Endothelial cell (in vitro differentiated cells): Measurements from ENCODE around the gene FAM120A. TPM values are rescaled to one million over a fixed set of nuclear protein-coding genes. Genes with fewer than 3 reads are reported as not detected.

Experiments used
- DNase-seq: peaks from one replicate; pipeline ENCODE4 v3.0.0; 2021; ENCODE audit warnings: low spot score
- H3K27ac Mint-ChIP-seq: one replicate; pipeline ENCODE4 v1.8.0; 2021; ENCODE audit warnings: mixed read lengths, inconsistent platforms; ENCODE audit not compliant: unreplicated experiment
- H3K27me3 Mint-ChIP-seq: one replicate; pipeline ENCODE4 v1.8.0; 2021; ENCODE audit warnings: mild to moderate bottlenecking, moderate library complexity, mixed read lengths, inconsistent platforms; ENCODE audit not compliant: unreplicated experiment
- H3K36me3 Mint-ChIP-seq: one replicate; pipeline ENCODE4 v1.8.0; 2021; ENCODE audit warnings: mild to moderate bottlenecking, low read depth, mixed read lengths, inconsistent platforms; ENCODE audit not compliant: unreplicated experiment
- H3K4me1 Mint-ChIP-seq: one replicate; pipeline ENCODE4 v1.8.0; 2021; ENCODE audit warnings: mild to moderate bottlenecking, mixed read lengths, inconsistent platforms; ENCODE audit not compliant: unreplicated experiment
- H3K4me3 Mint-ChIP-seq: one replicate; pipeline ENCODE4 v1.8.0; 2021; ENCODE audit warnings: mild to moderate bottlenecking, mixed read lengths, inconsistent platforms; ENCODE audit not compliant: unreplicated experiment
- H3K9me3 Mint-ChIP-seq: one replicate; pipeline ENCODE4 v1.8.0; 2021; ENCODE audit warnings: mixed read lengths, inconsistent platforms; ENCODE audit not compliant: unreplicated experiment
- total RNA-seq: library from RNA; stranded (reverse); fragmentation: NEBNext Ultra II Directional; extraction: Animal tissue kit (Norgen Biotek cat#: 25700); gene quantifications from one replicate; pipeline ENCODE4 v1.2.1, GENCODE V29; 2021; ENCODE audit not compliant: unreplicated experiment
- TF ChIP-seq, protein P1 (sequence below): fragments of 200-600 bp; sonication (generic); IDR thresholded peaks from one replicate; pipeline ENCODE4 v1.5.0; 2021; ENCODE audit warnings: antibody characterized with exemption; ENCODE audit not compliant: unreplicated experiment

Gene FAM120A
- total RNA-seq, 1 donor from 2014 or later, result 56.1 TPM

- Mint-ChIP-seq H3K27me3 (no peaks in the 10 kb centered on the region), H3K27ac (no peak overlapping the region), H3K4me3 (no peak overlapping the region), H3K4me1 (peaks cover 12% of the 10 kb centered on the region), H3K36me3 (no peaks in the 10 kb centered on the region), H3K9me3 (no peaks in the 10 kb centered on the region)
- TF ChIP-seq, protein P1, sequence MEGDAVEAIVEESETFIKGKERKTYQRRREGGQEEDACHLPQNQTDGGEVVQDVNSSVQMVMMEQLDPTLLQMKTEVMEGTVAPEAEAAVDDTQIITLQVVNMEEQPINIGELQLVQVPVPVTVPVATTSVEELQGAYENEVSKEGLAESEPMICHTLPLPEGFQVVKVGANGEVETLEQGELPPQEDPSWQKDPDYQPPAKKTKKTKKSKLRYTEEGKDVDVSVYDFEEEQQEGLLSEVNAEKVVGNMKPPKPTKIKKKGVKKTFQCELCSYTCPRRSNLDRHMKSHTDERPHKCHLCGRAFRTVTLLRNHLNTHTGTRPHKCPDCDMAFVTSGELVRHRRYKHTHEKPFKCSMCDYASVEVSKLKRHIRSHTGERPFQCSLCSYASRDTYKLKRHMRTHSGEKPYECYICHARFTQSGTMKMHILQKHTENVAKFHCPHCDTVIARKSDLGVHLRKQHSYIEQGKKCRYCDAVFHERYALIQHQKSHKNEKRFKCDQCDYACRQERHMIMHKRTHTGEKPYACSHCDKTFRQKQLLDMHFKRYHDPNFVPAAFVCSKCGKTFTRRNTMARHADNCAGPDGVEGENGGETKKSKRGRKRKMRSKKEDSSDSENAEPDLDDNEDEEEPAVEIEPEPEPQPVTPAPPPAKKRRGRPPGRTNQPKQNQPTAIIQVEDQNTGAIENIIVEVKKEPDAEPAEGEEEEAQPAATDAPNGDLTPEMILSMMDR, result no peak
- DNase-seq, result no peak
Observed at GRCh38 chr9:93597142-93597706, 145.7 kb downstream of the FAM120A start.

DNA sequence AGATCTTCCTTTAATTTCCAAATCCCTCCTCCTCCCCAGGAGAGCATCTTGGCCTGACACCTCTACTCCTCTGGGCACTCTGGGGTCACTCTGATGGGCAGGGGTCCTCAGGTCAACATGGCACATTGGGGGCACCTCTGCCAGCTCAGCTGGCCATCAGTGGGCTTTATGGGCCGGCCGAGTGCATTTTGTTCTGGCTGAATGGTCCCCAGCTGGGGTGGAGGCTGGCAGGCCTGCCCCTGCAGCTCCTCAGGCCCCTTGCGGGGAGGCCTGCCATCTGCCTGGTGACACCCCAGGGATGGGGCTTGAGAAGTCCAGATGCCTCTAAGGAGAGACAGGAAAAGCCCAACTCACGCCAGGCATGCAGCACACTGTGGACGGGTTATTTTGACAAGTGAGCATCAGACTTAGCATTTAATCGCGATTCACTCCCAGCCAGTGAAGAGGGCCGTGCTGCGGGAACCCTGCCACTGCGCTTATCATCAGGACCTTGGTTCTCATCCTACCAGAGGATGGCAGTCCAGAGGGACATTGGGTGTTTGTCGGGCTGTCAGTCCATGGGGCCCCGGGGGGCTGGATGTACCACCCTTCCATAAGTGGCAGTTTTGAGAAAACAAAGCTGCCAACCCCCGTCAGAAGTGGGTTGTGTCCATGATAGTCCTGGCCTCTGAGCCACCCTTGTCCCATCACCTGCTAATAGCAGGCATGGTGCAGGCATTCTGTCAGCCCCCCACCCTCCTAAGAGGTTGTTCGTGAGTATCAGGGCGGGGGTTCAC is 146.6 kb downstream of the FAM120A start:
- no peaks in the 10 kb centered on the region for H3K27me3 Mint-ChIP-seq
- H3K27ac Mint-ChIP-seq, result no peak overlapping the region
- H3K36me3 Mint-ChIP-seq, result peaks cover 3% of the 10 kb centered on the region
- H3K4me3 Mint-ChIP-seq, result no peak overlapping the region
- DNase-seq, result no peak
- no peaks in the 10 kb centered on the region for H3K9me3 Mint-ChIP-seq
- H3K4me1 Mint-ChIP-seq, result peaks cover 12% of the 10 kb centered on the region
- TF ChIP-seq, protein P1, result no peak

- Mint-ChIP-seq H3K9me3 (no peaks in the 10 kb centered on the region), H3K4me3 (no peak overlapping the region), H3K4me1 (peaks cover 12% of the 10 kb centered on the region), H3K27ac (no peak overlapping the region), H3K36me3 (peaks cover 3% of the 10 kb centered on the region), H3K27me3 (no peaks in the 10 kb centered on the region)
- TF ChIP-seq, protein P1, result no peak
- DNase-seq, result no peak
Observed at GRCh38 chr9:93598647-93599241, 147.3 kb downstream of the FAM120A start.

GRCh38 chr9:93599571-93600403 is 148.3 kb downstream of the FAM120A start:
- no peak for DNase-seq
- H3K27ac Mint-ChIP-seq, result no peak overlapping the region
- no peak overlapping the region for H3K4me3 Mint-ChIP-seq
- peaks cover 7% of the 10 kb centered on the region for H3K36me3 Mint-ChIP-seq
- H3K27me3 Mint-ChIP-seq, result peaks cover 3% of the 10 kb centered on the region
- peaks cover 12% of the 10 kb centered on the region for H3K4me1 Mint-ChIP-seq
- H3K9me3 Mint-ChIP-seq, result no peaks in the 10 kb centered on the region
- TF ChIP-seq, protein P1, result no peak
